Measurements from ENCODE around the gene MEGF8.

Gene MEGF8

GRCh38 chr19:42420055-42420544, 94.7 kb downstream of the MEGF8 start:
- no peak for TF ChIP-seq REST (IDR thresholded peaks at IDR 0.05; ENCODE audit: insufficient read depth in 1 of 2, low read depth in 2 of 2, low read length in 2 of 2)
- no peak for TF ChIP-seq FOXP2 (optimal IDR thresholded peaks at IDR 0.05; ENCODE audit: borderline replicate concordance, extremely low read depth, extremely low read length, insufficient read depth)
- TF ChIP-seq POLR2AphosphoS5 (IDR thresholded peaks at IDR 0.05; ENCODE audit: low read depth, low read length): no peak
- TF ChIP-seq SIN3A (IDR thresholded peaks at IDR 0.05; ENCODE audit: borderline replicate concordance, insufficient read depth, low read length): no peak
- no peak for TF ChIP-seq TAF1 (IDR thresholded peaks at IDR 0.05; ENCODE audit: borderline replicate concordance, insufficient read depth, low read length)

- TF ChIP-seq FOXP2 (optimal IDR thresholded peaks at IDR 0.05; ENCODE audit: borderline replicate concordance, extremely low read depth, extremely low read length, insufficient read depth) (no peak), POLR2AphosphoS5 (IDR thresholded peaks at IDR 0.05; ENCODE audit: low read depth, low read length) (no peak), TAF1 (IDR thresholded peaks at IDR 0.05; ENCODE audit: borderline replicate concordance, insufficient read depth, low read length) (no peak), SIN3A (IDR thresholded peaks at IDR 0.05; ENCODE audit: borderline replicate concordance, insufficient read depth, low read length) (no peak), REST (IDR thresholded peaks at IDR 0.05; ENCODE audit: insufficient read depth in 1 of 2, low read depth in 2 of 2, low read length in 2 of 2) (no peak)
Observed at GRCh38 chr19:42421101-42421500, 95.7 kb downstream of the MEGF8 start.

GRCh38 chr19:42421591-42422031, 96.2 kb downstream of the MEGF8 start:
- TF ChIP-seq TAF1 (IDR thresholded peaks at IDR 0.05; ENCODE audit: borderline replicate concordance, insufficient read depth, low read length) (no peak), POLR2AphosphoS5 (IDR thresholded peaks at IDR 0.05; ENCODE audit: low read depth, low read length) (no peak), FOXP2 (optimal IDR thresholded peaks at IDR 0.05; ENCODE audit: borderline replicate concordance, extremely low read depth, extremely low read length, insufficient read depth) (no peak), SIN3A (IDR thresholded peaks at IDR 0.05; ENCODE audit: borderline replicate concordance, insufficient read depth, low read length) (no peak), REST (IDR thresholded peaks at IDR 0.05; ENCODE audit: insufficient read depth in 1 of 2, low read depth in 2 of 2, low read length in 2 of 2) (no peak)

- TF ChIP-seq SIN3A (IDR thresholded peaks at IDR 0.05; ENCODE audit: borderline replicate concordance, insufficient read depth, low read length) (no peak), TAF1 (IDR thresholded peaks at IDR 0.05; ENCODE audit: borderline replicate concordance, insufficient read depth, low read length) (no peak), FOXP2 (optimal IDR thresholded peaks at IDR 0.05; ENCODE audit: borderline replicate concordance, extremely low read depth, extremely low read length, insufficient read depth) (no peak), POLR2AphosphoS5 (IDR thresholded peaks at IDR 0.05; ENCODE audit: low read depth, low read length) (no peak), REST (IDR thresholded peaks at IDR 0.05; ENCODE audit: insufficient read depth in 1 of 2, low read depth in 2 of 2, low read length in 2 of 2) (no peak)
Observed at GRCh38 chr19:42422092-42422900, 96.9 kb downstream of the MEGF8 start.

Measured in PFSK-1 (cell line).